ENCODE measurements around the gene COL5A1. TPM values are rescaled to one million over a fixed set of nuclear protein-coding genes. Genes with fewer than 3 reads are reported as not detected.

COL5A1 gene
- total RNA-seq, 6 donors from 2014 or later, result 7.5 to 75.4 (median 27.4) TPM

DNA sequence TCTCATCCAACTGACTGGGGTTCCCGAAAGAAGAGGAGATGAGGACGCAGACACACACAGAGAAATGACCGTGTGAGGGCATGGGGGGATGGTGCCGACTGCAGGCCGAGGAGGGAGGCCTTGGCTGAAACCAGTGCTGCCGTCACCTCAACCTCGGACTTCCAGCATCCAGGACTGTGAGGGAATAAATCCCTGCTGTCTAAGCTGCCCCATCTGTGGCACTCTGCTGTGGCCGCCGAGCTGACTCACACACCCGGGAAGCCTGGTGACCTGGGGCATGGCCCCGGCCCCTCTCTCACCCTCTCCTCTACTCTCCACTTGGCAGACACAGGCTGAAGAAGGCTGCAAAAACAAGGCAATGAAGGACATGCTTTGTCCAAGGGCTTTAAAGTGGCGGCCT, 4.4 kb upstream of the COL5A1 start:
- ATAC-seq (ENCODE audit: low FRiP score in 2 of 2) (no peak), DNase-seq (peak in 1 of 2 donors; percentile 58)
- WGBS, 2 donors, result 75 to 84% methylated on average over 12 of the region's 12 CpGs
- H3K4me3 ChIP-seq, result no peak overlapping the region
- no peak overlapping the region for H3K27ac ChIP-seq
- TF ChIP-seq CTCF (IDR thresholded peaks at IDR 0.05), result no peak
- no peak for TF ChIP-seq EP300 (IDR thresholded peaks at IDR 0.05)
- no peak for TF ChIP-seq POLR2AphosphoS5 (IDR thresholded peaks at IDR 0.05)
- no peak for TF ChIP-seq POLR2A (IDR thresholded peaks at IDR 0.05)
- peaks cover 0 to 6% (median under 1%) of the 10 kb centered on the region in 4 donors for H3K27me3 ChIP-seq
- no peaks in the 10 kb centered on the region for H3K36me3 ChIP-seq
- peaks cover 0 to 18% (median 3%) of the 10 kb centered on the region in 4 donors for H3K4me1 ChIP-seq
- H3K9me3 ChIP-seq, result no peaks in the 10 kb centered on the region

GRCh38 chr9:134637696-134638501, 3.7 kb upstream of the COL5A1 start:
- TF ChIP-seq CTCF (IDR thresholded peaks at IDR 0.05) (no peak), POLR2AphosphoS5 (IDR thresholded peaks at IDR 0.05) (no peak), POLR2A (IDR thresholded peaks at IDR 0.05) (no peak), EP300 (IDR thresholded peaks at IDR 0.05) (no peak)
- H3K27ac ChIP-seq, result no peak overlapping the region
- 71 to 75% methylated on average over 10 to 23 of the region's 23 CpGs for WGBS, 2 donors

DNA sequence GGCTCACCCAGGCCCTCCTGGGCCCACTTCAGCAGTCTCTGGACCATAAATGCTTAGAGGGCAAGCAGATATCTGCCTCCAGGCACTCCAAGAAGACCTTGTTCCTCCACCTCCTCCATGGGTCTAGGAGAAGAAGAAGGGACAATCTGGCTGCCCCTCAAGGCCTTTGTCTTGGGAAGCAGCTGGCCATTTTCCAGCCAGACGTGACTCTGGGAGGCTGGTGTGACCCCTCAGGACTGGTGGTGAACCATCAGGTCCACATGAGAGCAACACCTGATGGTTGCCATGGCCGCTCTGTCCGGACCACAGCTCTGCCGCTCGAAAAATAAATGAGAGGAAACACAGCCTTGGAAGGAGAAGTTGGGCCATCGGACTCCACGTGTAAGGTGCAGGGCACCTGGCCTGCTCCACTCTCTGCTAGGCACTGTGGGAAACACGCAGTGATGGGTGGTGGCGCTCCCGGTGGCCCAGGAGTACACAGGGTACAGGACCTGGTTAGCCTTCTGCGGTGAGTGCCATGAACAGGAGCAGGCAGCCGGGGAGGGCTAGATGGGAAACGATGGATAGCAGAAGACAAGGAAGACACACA, 3.0 kb upstream of the COL5A1 start:
- 84 to 85% methylated on average over 11 to 13 of the region's 13 CpGs for WGBS, 2 donors
- no peak overlapping the region for H3K4me3 ChIP-seq
- peaks cover 0 to 23% (median 4%) of the 10 kb centered on the region in 4 donors for H3K4me1 ChIP-seq
- no peaks in the 10 kb centered on the region for H3K9me3 ChIP-seq
- no peaks in the 10 kb centered on the region for H3K36me3 ChIP-seq
- no peak for ATAC-seq (ENCODE audit: low FRiP score in 2 of 2)
- peak in 1 of 2 donors; percentile 43 for DNase-seq
- TF ChIP-seq POLR2A (IDR thresholded peaks at IDR 0.05), result no peak
- no peak for TF ChIP-seq CTCF (IDR thresholded peaks at IDR 0.05)
- TF ChIP-seq EP300 (IDR thresholded peaks at IDR 0.05), result no peak
- TF ChIP-seq POLR2AphosphoS5 (IDR thresholded peaks at IDR 0.05), result no peak
- H3K27me3 ChIP-seq, result peaks cover 0 to 10% (median 2%) of the 10 kb centered on the region in 4 donors
- H3K27ac ChIP-seq, result no peak overlapping the region

More at GRCh38 chr9:134637696-134638501, 3.7 kb upstream of the COL5A1 start:
- ATAC-seq (ENCODE audit: low FRiP score in 2 of 2) (no peak), DNase-seq (peak in 1 of 2 donors; percentile 67)
- no peak overlapping the region for H3K4me3 ChIP-seq
- H3K4me1 ChIP-seq, result peaks cover 0 to 23% (median 4%) of the 10 kb centered on the region in 4 donors
- H3K36me3 ChIP-seq, result no peaks in the 10 kb centered on the region
- H3K27me3 ChIP-seq, result peaks cover 0 to 10% (median 2%) of the 10 kb centered on the region in 4 donors
- no peaks in the 10 kb centered on the region for H3K9me3 ChIP-seq

- TF ChIP-seq POLR2AphosphoS5 (IDR thresholded peaks at IDR 0.05) (no peak), CTCF (IDR thresholded peaks at IDR 0.05) (no peak), EP300 (IDR thresholded peaks at IDR 0.05) (no peak), POLR2A (IDR thresholded peaks at IDR 0.05) (no peak)
- Histone ChIP-seq H3K27ac (no peak overlapping the region), H3K9me3 (no peaks in the 10 kb centered on the region), H3K27me3 (peaks cover 0 to 10% (median 2%) of the 10 kb centered on the region in 4 donors), H3K4me3 (no peak overlapping the region), H3K4me1 (peaks cover 0 to 23% (median 5%) of the 10 kb centered on the region in 4 donors), H3K36me3 (no peaks in the 10 kb centered on the region)
- DNase-seq (no peak), ATAC-seq (ENCODE audit: low FRiP score in 2 of 2) (no peak)
- 91 to 98% methylated on average over 5 of the region's 5 CpGs for WGBS, 2 donors
These were observed 1.6 kb upstream of the COL5A1 start for GRCh38 chr9:134639994-134640393.

Measured in upper lobe of left lung (tissue), 6 donors.